HEK293 (cell line): ENCODE data around the gene HAAO.
A peak's percentile ranks its signal among the peaks of the same experiment; 100 is the strongest.

ENCODE experiments used
- CTCF ChIA-PET: fragments of 350-600 bp; formaldehyde crosslinking; extraction: SDS; loops from one replicate; lab custom pipeline; 2021; ENCODE audit warnings: antibody characterized with exemption; lab: Yijun Ruan, JAX
- POLR2A ChIA-PET: fragments of 300-600 bp; formaldehyde crosslinking; extraction: SDS; loops from one replicate; lab custom pipeline; 2020; ENCODE audit warnings: antibody characterized with exemption, inconsistent platforms; lab: Yijun Ruan, JAX
- H3K27ac ChIP-seq: fragments of 200-500 bp; sonication (Bioruptor generic); 2 replicates; pipeline ENCODE4 v1.5.1; 2014; ENCODE audit warnings: low read depth, low read length, control low read depth, inconsistent platforms; ENCODE audit errors: extremely low read depth
- H3K36me3 ChIP-seq, 2 experiments: fragments of 200-500 bp in 1 of 2; sonication (Bioruptor generic) in 1 of 2; 1 replicate in 1 of 2; 2 replicates in 1 of 2; pipeline ENCODE4 v1.5.1; 2014 to 2017; ENCODE audit warnings: inconsistent platforms in 2 of 2, low read length in 2 of 2; ENCODE audit not compliant: control insufficient read depth in 2 of 2, insufficient read depth in 1 of 2
- H3K4me1 ChIP-seq: fragments of 200-500 bp; sonication (Bioruptor generic); 2 replicates; pipeline ENCODE4 v1.5.1; 2014; ENCODE audit warnings: mild to moderate bottlenecking, low read length, inconsistent platforms; ENCODE audit not compliant: control insufficient read depth, insufficient read depth
- H3K4me3 ChIP-seq: 2 replicates; pipeline ENCODE4 v1.5.1; 2011; ENCODE audit warnings: low read depth, mild to moderate bottlenecking, control low read depth, low read length, moderate library complexity
- H3K9me3 ChIP-seq: fragments of 200-500 bp; sonication (Bioruptor generic); 2 replicates; pipeline ENCODE4 v1.5.1; 2014; ENCODE audit warnings: low read depth, low read length, inconsistent platforms; ENCODE audit not compliant: control insufficient read depth, insufficient read depth
- SETDB1 ChIP-seq: IDR thresholded peaks from one replicate; pipeline ENCODE4 v1.6.1; 2017; ENCODE audit warnings: mild to moderate bottlenecking, low read length, moderate library complexity, mixed read lengths; ENCODE audit not compliant: insufficient read length
- TCF7L2 ChIP-seq: IDR thresholded peaks from 2 replicates; pipeline ENCODE4 v1.6.1; 2011; ENCODE audit warnings: low read depth, mild to moderate bottlenecking, inconsistent platforms, low read length, moderate library complexity, borderline replicate concordance
- YY1 ChIP-seq: fragments of 450-650 bp; formaldehyde crosslinking; IDR thresholded peaks from 2 replicates; pipeline ENCODE4 v1.5.1; 2018; ENCODE audit warnings: missing biosample characterization, missing genetic modification characterization
- ZFP37 ChIP-seq: fragments of 450-650 bp; formaldehyde crosslinking; IDR thresholded peaks from 2 replicates; pipeline ENCODE4 v1.5.1; 2016; ENCODE audit warnings: missing biosample characterization, missing genetic modification characterization
- ZNF138 ChIP-seq: fragments of 450-650 bp; formaldehyde crosslinking; IDR thresholded peaks from 2 replicates; pipeline ENCODE4 v1.5.1; 2016; ENCODE audit warnings: missing biosample characterization, missing genetic modification characterization, borderline replicate concordance
- ZNF211 ChIP-seq: fragments of 450-650 bp; formaldehyde crosslinking; IDR thresholded peaks from 2 replicates; pipeline ENCODE4 v1.5.1; 2016; ENCODE audit warnings: low read depth, missing biosample characterization, missing genetic modification characterization
- ZSCAN16 ChIP-seq: fragments of 450-650 bp; formaldehyde crosslinking; IDR thresholded peaks from 2 replicates; pipeline ENCODE4 v1.5.1; 2016; ENCODE audit warnings: missing biosample characterization, missing genetic modification characterization
- TF ChIP-seq, protein P1 (sequence below): fragments of 450-650 bp; formaldehyde crosslinking; IDR thresholded peaks from 2 replicates; pipeline ENCODE4 v1.5.1; 2016; ENCODE audit warnings: missing biosample characterization, missing genetic modification characterization, borderline replicate concordance
- TF ChIP-seq, protein P2 (sequence below): fragments of 450-650 bp; formaldehyde crosslinking; IDR thresholded peaks from 2 replicates; pipeline ENCODE4 v1.5.1; 2017; ENCODE audit warnings: missing biosample characterization, missing genetic modification characterization
- TF ChIP-seq, protein P3 (sequence below): fragments of 450-650 bp; IDR thresholded peaks from 2 replicates; pipeline ENCODE4 v1.5.1; 2018; ENCODE audit warnings: missing biosample characterization, missing genetic modification characterization
- TF ChIP-seq, protein P4 (sequence below): fragments of 450-650 bp; formaldehyde crosslinking; IDR thresholded peaks from 2 replicates; pipeline ENCODE4 v1.5.1; 2016; ENCODE audit warnings: missing biosample characterization, missing genetic modification characterization

Gene HAAO

DNA sequence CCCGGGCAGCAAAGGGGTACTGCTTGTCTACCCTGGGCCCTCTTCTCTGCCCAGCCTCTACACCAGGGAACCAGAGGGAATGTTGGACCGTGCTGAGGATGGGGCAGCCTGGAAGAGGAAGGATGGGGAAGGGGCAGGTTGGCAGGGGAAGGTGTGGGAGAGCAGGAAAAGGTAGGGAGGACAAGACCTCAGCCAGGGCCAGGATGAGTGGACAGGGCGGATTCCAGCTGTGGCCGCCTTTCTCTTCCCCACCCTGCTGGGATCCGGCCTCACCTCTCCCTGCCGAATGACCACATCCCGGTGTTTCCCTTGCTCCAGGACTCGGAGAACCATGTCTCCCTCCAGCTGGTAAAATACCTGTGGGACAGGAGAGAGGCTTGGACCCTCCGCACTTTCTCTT lies 8.9 kb downstream of the HAAO start (continued):
- TF ChIP-seq, protein P1, sequence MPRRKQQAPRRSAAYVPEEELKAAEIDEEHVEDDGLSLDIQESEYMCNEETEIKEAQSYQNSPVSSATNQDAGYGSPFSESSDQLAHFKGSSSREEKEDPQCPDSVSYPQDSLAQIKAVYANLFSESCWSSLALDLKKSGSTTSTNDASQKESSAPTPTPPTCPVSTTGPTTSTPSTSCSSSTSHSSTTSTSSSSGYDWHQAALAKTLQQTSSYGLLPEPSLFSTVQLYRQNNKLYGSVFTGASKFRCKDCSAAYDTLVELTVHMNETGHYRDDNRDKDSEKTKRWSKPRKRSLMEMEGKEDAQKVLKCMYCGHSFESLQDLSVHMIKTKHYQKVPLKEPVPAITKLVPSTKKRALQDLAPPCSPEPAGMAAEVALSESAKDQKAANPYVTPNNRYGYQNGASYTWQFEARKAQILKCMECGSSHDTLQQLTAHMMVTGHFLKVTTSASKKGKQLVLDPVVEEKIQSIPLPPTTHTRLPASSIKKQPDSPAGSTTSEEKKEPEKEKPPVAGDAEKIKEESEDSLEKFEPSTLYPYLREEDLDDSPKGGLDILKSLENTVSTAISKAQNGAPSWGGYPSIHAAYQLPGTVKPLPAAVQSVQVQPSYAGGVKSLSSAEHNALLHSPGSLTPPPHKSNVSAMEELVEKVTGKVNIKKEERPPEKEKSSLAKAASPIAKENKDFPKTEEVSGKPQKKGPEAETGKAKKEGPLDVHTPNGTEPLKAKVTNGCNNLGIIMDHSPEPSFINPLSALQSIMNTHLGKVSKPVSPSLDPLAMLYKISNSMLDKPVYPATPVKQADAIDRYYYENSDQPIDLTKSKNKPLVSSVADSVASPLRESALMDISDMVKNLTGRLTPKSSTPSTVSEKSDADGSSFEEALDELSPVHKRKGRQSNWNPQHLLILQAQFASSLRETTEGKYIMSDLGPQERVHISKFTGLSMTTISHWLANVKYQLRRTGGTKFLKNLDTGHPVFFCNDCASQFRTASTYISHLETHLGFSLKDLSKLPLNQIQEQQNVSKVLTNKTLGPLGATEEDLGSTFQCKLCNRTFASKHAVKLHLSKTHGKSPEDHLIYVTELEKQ (tag by site-specific recombination) = no peak
- TF ChIP-seq, protein P2, sequence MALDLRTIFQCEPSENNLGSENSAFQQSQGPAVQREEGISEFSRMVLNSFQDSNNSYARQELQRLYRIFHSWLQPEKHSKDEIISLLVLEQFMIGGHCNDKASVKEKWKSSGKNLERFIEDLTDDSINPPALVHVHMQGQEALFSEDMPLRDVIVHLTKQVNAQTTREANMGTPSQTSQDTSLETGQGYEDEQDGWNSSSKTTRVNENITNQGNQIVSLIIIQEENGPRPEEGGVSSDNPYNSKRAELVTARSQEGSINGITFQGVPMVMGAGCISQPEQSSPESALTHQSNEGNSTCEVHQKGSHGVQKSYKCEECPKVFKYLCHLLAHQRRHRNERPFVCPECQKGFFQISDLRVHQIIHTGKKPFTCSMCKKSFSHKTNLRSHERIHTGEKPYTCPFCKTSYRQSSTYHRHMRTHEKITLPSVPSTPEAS (tag by site-specific recombination) = no peak
- TF ChIP-seq TCF7L2 = no peak

DNA sequence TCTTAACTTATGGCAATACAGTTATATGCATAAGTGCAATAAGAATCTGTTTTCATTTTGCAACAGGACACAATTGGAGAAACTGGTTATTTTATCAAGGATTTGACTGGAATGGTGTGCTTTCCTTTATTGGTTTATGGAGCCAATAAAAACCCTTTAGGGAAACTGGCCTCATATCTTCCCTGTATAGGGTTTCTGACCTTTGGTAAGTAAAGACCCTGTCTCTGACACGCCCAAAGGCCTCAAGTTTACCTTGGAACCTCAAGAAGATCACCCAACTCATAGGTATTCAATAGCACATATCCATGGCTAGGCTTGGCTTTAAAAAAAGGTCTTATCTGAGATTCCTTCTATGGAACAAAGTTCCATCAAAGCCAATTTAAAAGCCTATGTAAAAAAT lies 11.2 kb downstream of the HAAO start:
- no peak overlapping the region for H3K27ac ChIP-seq
- ChIA-PET POLR2A (no interaction called here), CTCF (no interaction called here)
- TF ChIP-seq ZFP37 = no peak
- no peaks in the 10 kb centered on the region for H3K36me3 ChIP-seq
- no peaks in the 10 kb centered on the region for H3K9me3 ChIP-seq
- H3K4me3 ChIP-seq = no peak overlapping the region
- H3K4me1 ChIP-seq = no peaks in the 10 kb centered on the region

DNA sequence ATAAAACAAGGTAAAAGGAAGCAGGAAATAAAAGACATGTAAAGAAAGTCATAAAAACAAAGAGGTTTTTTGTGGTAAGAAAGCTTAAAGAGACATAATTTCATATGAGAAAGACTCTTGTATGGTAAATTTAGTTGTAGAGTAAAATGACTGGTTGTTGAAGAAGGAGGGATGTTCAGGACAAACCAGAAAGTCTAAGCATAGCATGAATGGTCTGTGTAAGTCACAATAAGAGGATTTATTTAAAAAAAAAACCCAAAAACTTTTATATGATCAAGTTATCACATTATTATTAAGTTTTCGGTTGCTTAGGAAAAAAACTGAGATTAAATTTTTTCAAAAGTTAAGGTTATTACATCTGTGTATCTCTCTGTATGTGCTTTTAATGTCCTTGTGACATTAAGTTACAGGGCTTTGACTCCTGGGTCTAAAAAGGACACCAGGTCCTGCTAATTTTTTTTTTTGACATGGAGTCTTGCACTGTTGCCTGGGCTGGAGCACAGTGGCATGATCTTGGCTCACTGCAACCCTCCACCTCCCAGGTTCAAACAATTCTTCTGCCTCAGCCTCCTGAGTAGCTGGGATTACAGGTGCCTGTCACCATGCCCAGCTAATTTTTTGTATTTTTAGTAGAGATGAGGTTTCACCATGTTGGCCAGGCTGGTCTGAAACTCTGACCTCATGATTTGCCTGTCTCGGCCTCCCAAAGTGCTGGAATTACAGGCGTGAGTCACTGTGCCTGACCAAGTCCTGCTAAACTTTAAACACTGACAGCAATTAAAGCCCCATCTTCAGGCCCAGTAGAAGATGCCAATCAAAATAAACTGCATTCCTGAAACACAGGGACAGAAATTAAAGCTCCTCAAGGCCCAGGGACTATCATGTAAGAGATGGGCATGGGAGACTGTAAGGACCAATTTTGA lies 14.2 kb downstream of the HAAO start:
- no peaks in the 10 kb centered on the region for H3K4me1 ChIP-seq
- CTCF ChIA-PET = interaction anchor here (0.6 kb wide), 1 partner anchor 534 kb away, joined by 3 read pairs; no protein-coding TSS in a partner anchor
- no peak overlapping the region for H3K4me3 ChIP-seq
- POLR2A ChIA-PET = no interaction called here
- peak; percentile 97 for TF ChIP-seq SETDB1
- TF ChIP-seq, protein P3, sequence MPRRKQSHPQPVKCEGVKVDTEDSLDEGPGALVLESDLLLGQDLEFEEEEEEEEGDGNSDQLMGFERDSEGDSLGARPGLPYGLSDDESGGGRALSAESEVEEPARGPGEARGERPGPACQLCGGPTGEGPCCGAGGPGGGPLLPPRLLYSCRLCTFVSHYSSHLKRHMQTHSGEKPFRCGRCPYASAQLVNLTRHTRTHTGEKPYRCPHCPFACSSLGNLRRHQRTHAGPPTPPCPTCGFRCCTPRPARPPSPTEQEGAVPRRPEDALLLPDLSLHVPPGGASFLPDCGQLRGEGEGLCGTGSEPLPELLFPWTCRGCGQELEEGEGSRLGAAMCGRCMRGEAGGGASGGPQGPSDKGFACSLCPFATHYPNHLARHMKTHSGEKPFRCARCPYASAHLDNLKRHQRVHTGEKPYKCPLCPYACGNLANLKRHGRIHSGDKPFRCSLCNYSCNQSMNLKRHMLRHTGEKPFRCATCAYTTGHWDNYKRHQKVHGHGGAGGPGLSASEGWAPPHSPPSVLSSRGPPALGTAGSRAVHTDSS (tag by site-specific recombination) = no peak
- TF ChIP-seq, all 188 proteins: peak for 1
- no peaks in the 10 kb centered on the region for H3K36me3 ChIP-seq
- no peak overlapping the region for H3K27ac ChIP-seq
- H3K9me3 ChIP-seq = no peaks in the 10 kb centered on the region

DNA sequence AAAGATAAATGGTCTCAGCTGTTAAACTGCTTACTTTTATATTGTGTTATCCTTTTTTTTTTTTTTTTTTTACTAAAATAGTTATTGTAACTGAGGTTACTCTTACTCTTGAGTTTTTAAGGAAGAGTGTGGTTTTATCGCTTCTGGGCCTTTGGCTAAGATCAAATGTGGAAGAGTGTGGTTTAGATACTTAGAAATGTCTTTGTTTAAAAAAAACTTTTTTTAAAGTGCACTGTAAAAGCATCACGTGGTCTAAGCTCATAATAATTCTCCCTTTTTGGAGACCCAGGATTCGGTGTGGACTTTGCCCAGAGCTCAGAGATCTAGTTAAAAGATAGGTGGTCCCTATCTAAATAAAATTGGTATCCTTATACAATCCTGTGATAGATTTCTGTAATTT lies 16.6 kb downstream of the HAAO start:
- Histone ChIP-seq H3K4me3 (no peak overlapping the region), H3K27ac (no peak overlapping the region), H3K36me3 (no peaks in the 10 kb centered on the region), H3K4me1 (no peaks in the 10 kb centered on the region), H3K9me3 (no peaks in the 10 kb centered on the region)
- TF ChIP-seq YY1 (tag by site-specific recombination) = no peak
- no peak for TF ChIP-seq ZNF211 (tag by site-specific recombination)
- TF ChIP-seq, protein P4, sequence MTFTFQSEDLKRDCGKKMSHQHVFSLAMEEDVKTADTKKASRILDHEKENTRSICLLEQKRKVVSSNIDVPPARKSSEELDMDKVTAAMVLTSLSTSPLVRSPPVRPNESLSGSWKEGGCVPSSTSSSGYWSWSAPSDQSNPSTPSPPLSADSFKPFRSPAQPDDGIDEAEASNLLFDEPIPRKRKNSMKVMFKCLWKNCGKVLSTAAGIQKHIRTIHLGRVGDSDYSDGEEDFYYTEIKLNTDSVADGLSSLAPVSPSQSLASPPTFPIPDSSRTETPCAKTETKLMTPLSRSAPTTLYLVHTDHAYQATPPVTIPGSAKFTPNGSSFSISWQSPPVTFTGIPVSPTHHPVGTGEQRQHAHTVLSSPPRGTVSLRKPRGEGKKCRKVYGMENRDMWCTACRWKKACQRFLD (tag by site-specific recombination) = no peak
- no peak for TF ChIP-seq ZSCAN16 (tag by site-specific recombination)
- TF ChIP-seq ZNF138 (tag by site-specific recombination) = no peak
- CTCF ChIA-PET = no interaction called here
- POLR2A ChIA-PET = interaction anchor here (0.7 kb wide), 1 partner anchor 336 kb away, joined by 4 read pairs; no protein-coding TSS in a partner anchor
